Upper lobe of left lung (tissue), 6 donors: Measurements from ENCODE around the gene PRRT4. TPM values are rescaled to one million over a fixed set of nuclear protein-coding genes. Genes with fewer than 3 reads are reported as not detected.

Experiments used
- ATAC-seq, 2 donors: fragments of 200-7000 bp; cut with Tn5 transposase; one replicate each; pipeline ENCODE4 v1.9.1; 2022; ENCODE audit warnings: mild to moderate bottlenecking in 2 of 2, moderate library complexity in 2 of 2; ENCODE audit not compliant: low FRiP score in 2 of 2
- DNase-seq, 2 donors: peaks; one replicate each; pipeline ENCODE4 v3.0.0-alpha.2; 2019 to 2020
- H3K27ac ChIP-seq, 4 donors: fragments of 200-600 bp; sonication (generic); one replicate each; pipeline ENCODE4 v1.5.1; 2016 to 2019
- H3K27me3 ChIP-seq, 4 donors: fragments of 200-600 bp; sonication (generic); one replicate each; pipeline ENCODE4 v1.5.1; 2017 to 2019
- H3K36me3 ChIP-seq, 4 donors: fragments of 200-600 bp; sonication (generic); one replicate each; pipeline ENCODE4 v1.5.1; 2016 to 2019
- H3K4me1 ChIP-seq, 4 donors: fragments of 200-600 bp; sonication (generic); one replicate each; pipeline ENCODE4 v1.5.1; 2018 to 2019
- H3K4me3 ChIP-seq, 4 donors: fragments of 200-600 bp; sonication (generic); one replicate each; pipeline ENCODE4 v1.5.1; 2017 to 2019; ENCODE audit warnings: mild to moderate bottlenecking in 2 of 4, moderate library complexity in 1 of 4
- H3K9me3 ChIP-seq, 4 donors: fragments of 200-600 bp; sonication (generic); one replicate each; pipeline ENCODE4 v1.5.1; 2018 to 2019
- CTCF ChIP-seq, 6 experiments: fragments of 450-650 bp in 4 of 6; fragments of 200-600 bp in 2 of 6; sonication (generic) in 2 of 6; IDR thresholded peaks; one replicate each; pipeline ENCODE4 v1.5.1; 2016 to 2019; ENCODE audit warnings: antibody characterized with exemption in 6 of 6
- EP300 ChIP-seq, 4 donors: sonication (generic); formaldehyde crosslinking; IDR thresholded peaks; one replicate each; pipeline ENCODE4 v1.5.1; 2017; ENCODE audit warnings: antibody characterized with exemption in 4 of 4, control low read depth in 2 of 4
- POLR2A ChIP-seq, 4 donors: fragments of 450-650 bp; IDR thresholded peaks; one replicate each; pipeline ENCODE4 v1.5.1; 2016 to 2017; ENCODE audit warnings: antibody characterized with exemption in 4 of 4, mild to moderate bottlenecking in 2 of 4
- POLR2AphosphoS5 ChIP-seq, 2 donors: sonication (generic); formaldehyde crosslinking; IDR thresholded peaks; one replicate each; pipeline ENCODE4 v1.5.1; 2017; ENCODE audit warnings: antibody characterized with exemption in 2 of 2
- WGBS, 2 donors: methylation state at CpG; one replicate each; pipeline ENCODE4 v1.1.5; 2017 to 2018; 5-methylcytosine and 5-hydroxymethylcytosine counted together
- small RNA-seq, 4 donors: library from RNA; depleted of rRNA; stranded (forward); fragments of <200 nt; gene quantifications; one replicate each; pipeline ENCODE3, GENCODE V24; 2016
- total RNA-seq, 6 donors: library from RNA; depleted of rRNA in 4 of 6; stranded (reverse); fragments of >200 nt in 4 of 6; gene quantifications; one replicate each; pipeline versions ENCODE4 v1.1.0 to v1.2.1, GENCODE V29; 2016 to 2021
- donor health status: DM: no; HTN: no; CAD: no; lungs with moderate emphysema.
- donor health status: DM: no; HTN: yes; CAD: no; lungs with severe emphysema.

Gene PRRT4
- total RNA-seq, 6 donors from 2014 or later = 0.30 to 10.5 (median 0.91) TPM

DNA sequence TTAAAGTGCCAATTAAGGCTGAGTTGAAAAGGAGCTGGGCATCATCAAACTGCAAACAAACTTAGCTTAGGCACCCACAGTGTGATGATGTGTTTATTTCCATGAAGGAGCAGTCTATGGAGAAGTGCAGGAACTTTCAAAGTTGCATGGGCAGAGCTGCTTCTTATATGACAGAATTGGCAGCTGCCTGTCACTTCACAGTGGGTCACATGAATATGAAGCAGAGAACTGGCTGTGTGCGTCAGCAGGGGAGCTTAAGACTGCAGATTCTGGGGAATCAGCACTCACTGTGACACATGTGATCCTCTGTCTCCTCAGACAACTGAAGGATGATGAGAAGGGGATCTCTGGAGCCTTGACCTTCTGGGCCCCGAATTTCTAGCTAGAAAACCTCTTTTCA, 54.4 kb downstream of the PRRT4 start:
- ATAC-seq (no peak), DNase-seq (no peak)
- TF ChIP-seq POLR2A (IDR thresholded peaks at IDR 0.05) (peak in 1 of 4 donors; percentile 60), EP300 (IDR thresholded peaks at IDR 0.05) (no peak)
- Histone ChIP-seq H3K36me3 (peaks cover 13 to 86% (median 55%) of the 10 kb centered on the region in 4 donors), H3K9me3 (no peaks in the 10 kb centered on the region), H3K4me1 (no peaks in the 10 kb centered on the region), H3K27me3 (no peaks in the 10 kb centered on the region), H3K4me3 (no peak overlapping the region), H3K27ac (no peak overlapping the region)
- 88 to 100% methylated on average over 2 of the region's 2 CpGs for WGBS, 2 donors

GRCh38 chr7:128304212-128304611, 57.3 kb downstream of the PRRT4 start:
- Histone ChIP-seq H3K27ac (no peak overlapping the region), H3K4me1 (no peaks in the 10 kb centered on the region), H3K27me3 (no peaks in the 10 kb centered on the region), H3K36me3 (peaks cover 0 to 61% (median 30%) of the 10 kb centered on the region in 4 donors), H3K4me3 (no peak overlapping the region), H3K9me3 (no peaks in the 10 kb centered on the region)
- ATAC-seq = no peak
- TF ChIP-seq EP300 (IDR thresholded peaks at IDR 0.05) (no peak), POLR2A (IDR thresholded peaks at IDR 0.05) (no peak), POLR2AphosphoS5 (IDR thresholded peaks at IDR 0.05) (no peak), CTCF (IDR thresholded peaks at IDR 0.05) (no peak)
- no peak for DNase-seq
- WGBS, 2 donors = 92% methylated on average over 1 of the region's 1 CpG; no CpG with 5 or more reads in 1 of the 2 donors

GRCh38 chr7:128303643-128304042, 57.8 kb downstream of the PRRT4 start:
- H3K4me1 ChIP-seq = no peaks in the 10 kb centered on the region
- H3K9me3 ChIP-seq = no peaks in the 10 kb centered on the region
- no peak for DNase-seq
- H3K27me3 ChIP-seq = no peaks in the 10 kb centered on the region
- ATAC-seq = no peak
- TF ChIP-seq POLR2A (IDR thresholded peaks at IDR 0.05) = no peak
- no peak for TF ChIP-seq CTCF (IDR thresholded peaks at IDR 0.05)
- no peak for TF ChIP-seq POLR2AphosphoS5 (IDR thresholded peaks at IDR 0.05)
- no peak for TF ChIP-seq EP300 (IDR thresholded peaks at IDR 0.05)
- peaks cover 0 to 57% (median 28%) of the 10 kb centered on the region in 4 donors for H3K36me3 ChIP-seq
- H3K27ac ChIP-seq = no peak overlapping the region
- no peak overlapping the region for H3K4me3 ChIP-seq
- 72 to 76% methylated on average over 5 of the region's 5 CpGs for WGBS, 2 donors

DNA sequence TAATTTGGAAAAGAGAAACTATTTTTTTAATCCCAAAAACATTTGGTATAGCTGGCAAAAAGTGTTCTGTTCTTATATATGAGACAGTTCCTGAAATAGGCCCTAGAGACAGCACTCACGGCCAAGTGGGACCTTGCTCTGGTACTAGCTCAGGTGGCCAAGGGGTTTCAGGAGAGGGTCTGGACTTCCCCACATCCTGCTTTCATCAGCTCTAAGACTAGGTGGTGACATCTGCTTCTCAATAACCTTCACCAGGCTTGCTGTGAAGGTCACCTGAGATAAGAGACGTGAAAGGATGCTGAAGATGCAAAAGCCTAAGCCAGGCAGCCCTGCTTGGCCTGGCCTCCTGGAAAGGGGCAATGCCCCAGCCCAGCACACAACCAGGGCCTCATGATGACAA, 58.4 kb downstream of the PRRT4 start:
- TF ChIP-seq POLR2AphosphoS5 (IDR thresholded peaks at IDR 0.05) (no peak), CTCF (IDR thresholded peaks at IDR 0.05) (no peak), EP300 (IDR thresholded peaks at IDR 0.05) (no peak), POLR2A (IDR thresholded peaks at IDR 0.05) (no peak)
- H3K4me3 ChIP-seq = no peak overlapping the region
- 84 to 95% methylated on average over 2 of the region's 2 CpGs for WGBS, 2 donors
- peaks cover 0 to 52% (median 25%) of the 10 kb centered on the region in 4 donors for H3K36me3 ChIP-seq
- H3K9me3 ChIP-seq = no peaks in the 10 kb centered on the region
- no peaks in the 10 kb centered on the region for H3K4me1 ChIP-seq
- H3K27ac ChIP-seq = no peak overlapping the region
- DNase-seq = no peak
- no peaks in the 10 kb centered on the region for H3K27me3 ChIP-seq
- no peak for ATAC-seq

DNA sequence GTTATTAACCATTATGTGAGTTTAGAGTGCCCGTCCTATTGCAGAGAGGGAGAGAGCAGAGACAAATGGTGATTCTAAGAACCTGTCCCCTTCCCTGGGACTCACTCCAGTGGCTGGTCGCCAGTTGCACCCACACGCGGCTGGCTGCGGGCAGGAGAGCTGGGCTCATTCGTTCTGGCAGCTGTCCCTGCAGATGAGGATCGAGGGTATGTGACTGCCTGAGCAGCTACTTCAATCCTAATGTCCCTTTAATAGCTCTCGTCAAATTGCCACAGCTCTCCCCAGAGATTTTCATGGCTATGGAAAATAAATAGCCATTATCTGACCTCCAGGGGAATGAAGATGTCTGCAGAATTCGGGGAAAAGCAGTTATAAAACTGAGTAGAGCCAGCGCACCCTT, 59.4 kb downstream of the PRRT4 start:
- no peak for TF ChIP-seq EP300 (IDR thresholded peaks at IDR 0.05)
- no peak for TF ChIP-seq POLR2AphosphoS5 (IDR thresholded peaks at IDR 0.05)
- TF ChIP-seq CTCF (IDR thresholded peaks at IDR 0.05) = no peak
- no peak for TF ChIP-seq POLR2A (IDR thresholded peaks at IDR 0.05)
- ATAC-seq (no peak), DNase-seq (peak in 1 of 2 donors; percentile 54)
- H3K9me3 ChIP-seq = no peaks in the 10 kb centered on the region
- 78 to 80% methylated on average over 6 to 10 of the region's 10 CpGs for WGBS, 2 donors
- H3K4me3 ChIP-seq = no peak overlapping the region
- no peaks in the 10 kb centered on the region for H3K27me3 ChIP-seq
- no peak overlapping the region for H3K27ac ChIP-seq
- H3K36me3 ChIP-seq = peaks cover 0 to 42% (median 18%) of the 10 kb centered on the region in 4 donors
- no peaks in the 10 kb centered on the region for H3K4me1 ChIP-seq

Small RNA genes lying within 50 kb of the gene (small RNA-seq; reads per million reads assigned to genes)
- 0 reads per million in 4 donors for gene RNU7-27P

Other genes with a start within 250 kb of the PRRT4 start
- gene LEP, start 120.4 kb downstream of the PRRT4 start, total RNA-seq = not detected
- 100 to 1,000 TPM in 1 of 6 donors, 10 to 100 TPM in 5; 20.1 to 108 (median 29.4) TPM for gene RBM28, start 17.8 kb downstream of the PRRT4 start, total RNA-seq
- gene IMPDH1, start 48.3 kb upstream of the PRRT4 start, total RNA-seq = 100 to 1,000 TPM in 2 of 6 donors, 10 to 100 TPM in 4; 47.2 to 107 (median 81.5) TPM
- 10 to 100 TPM in 2 of 6 donors, 1 to 10 TPM in 4; 2.6 to 14.9 (median 7.3) TPM for gene HILPDA, start 94.2 kb upstream of the PRRT4 start, total RNA-seq
- gene METTL2B, start 115.1 kb upstream of the PRRT4 start, total RNA-seq = 10 to 100 TPM; 17.8 to 24.5 (median 21.2) TPM